Activated CD8-positive, alpha-beta memory T cell treated with anti-CD3 and anti-CD28 coated beads for 4 hours (primary cell): Measurements from ENCODE around the gene SORCS3.

Experiments
- DNase-seq, 2 donors: peaks; one replicate each; pipeline ENCODE4 v3.0.0-alpha.2; 2020; ENCODE audit warnings: low read depth in 2 of 2

SORCS3 gene

DNA sequence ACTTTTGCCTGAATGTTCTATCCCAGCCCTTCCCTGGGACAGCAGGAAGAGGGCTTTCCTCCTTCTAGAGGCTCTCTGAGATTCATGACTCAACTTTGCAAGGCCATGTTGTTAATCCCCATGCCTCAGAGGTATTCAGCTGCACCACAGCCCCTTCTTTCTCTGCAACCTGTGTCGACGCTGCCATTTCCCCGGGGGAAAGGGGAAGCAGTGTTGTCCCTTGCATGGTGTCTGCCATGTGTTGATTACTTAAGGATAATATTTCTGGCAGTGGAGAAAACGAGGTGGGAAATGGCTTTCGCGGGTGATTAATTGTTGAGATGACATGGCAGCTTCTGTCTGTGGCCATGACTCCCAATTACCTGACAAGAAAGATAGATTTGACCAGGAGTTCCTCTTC, 133.1 kb downstream of the SORCS3 start:
- no peak for DNase-seq

DNA sequence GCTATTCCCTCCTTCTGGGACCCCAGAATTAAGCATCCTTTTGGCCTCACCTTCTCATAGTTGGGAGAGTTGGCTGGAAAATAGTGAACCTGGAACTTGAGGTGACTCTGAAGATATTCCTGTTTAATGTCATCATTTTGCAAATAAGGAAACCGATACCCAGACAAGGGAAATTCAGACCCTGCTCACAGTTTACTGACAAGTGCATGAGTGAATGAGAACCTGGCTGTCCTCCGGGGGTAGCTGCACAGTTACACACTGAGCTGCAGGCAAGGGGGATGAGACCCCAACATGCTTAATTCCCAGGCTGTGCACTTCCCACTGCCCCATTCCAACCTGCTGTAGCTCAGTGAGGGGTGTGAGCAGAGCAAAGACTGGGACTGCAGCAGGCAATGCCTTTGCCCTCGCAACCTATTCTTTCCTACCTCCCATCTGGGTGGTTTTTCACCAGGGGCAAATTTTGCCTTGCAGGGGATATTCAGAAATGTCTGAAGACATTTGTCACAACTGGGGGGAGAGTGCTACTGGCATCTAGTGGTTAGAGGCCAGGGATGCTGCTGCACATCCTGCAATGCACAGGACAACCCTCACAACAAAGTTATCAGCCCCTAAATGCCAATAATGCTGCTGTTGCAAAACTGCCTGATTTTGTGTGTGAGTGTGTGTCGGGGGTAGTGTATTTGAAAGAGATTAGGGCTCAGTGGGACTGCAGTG, 136.2 kb downstream of the SORCS3 start:
- DNase-seq, result no peak

DNA sequence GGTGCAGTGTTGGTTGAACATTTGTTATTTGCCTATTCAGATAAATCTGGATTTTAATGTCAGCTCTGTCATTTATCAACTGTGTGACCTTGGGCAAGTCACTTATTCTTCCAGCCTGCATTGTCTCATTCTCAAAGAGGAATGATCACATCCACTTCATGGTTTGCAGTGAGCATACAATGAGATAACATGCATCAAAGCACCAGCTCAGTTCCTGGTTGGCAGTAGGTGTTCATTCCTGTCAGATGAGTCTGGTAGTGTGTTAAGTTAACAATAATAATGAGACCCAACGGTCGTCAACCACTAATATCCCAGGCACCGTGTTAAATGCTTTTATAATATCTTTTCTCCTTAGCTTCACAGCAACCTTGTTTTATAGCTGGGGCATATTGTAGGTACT, 137.3 kb downstream of the SORCS3 start:
- DNase-seq, result no peak

DNA sequence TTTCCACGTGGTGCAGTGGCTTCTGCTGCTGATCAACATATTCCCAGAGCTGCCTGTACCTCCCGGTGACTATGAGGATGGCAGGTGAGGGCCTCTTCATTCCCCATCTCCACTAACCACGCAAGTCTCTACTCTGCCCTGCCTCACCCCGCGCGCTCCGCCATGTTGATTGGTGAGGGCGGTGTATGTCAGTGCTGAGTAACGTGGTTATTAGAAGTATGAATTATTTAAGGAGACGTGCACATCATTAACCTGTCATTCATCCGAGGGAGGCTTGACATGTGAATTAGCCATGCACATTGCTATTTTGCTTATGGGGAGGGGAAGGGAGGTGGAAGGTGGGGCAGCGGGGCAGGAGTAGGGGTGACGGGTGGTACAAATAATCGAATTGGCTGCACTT, 138.6 kb downstream of the SORCS3 start:
- no peak for DNase-seq

DNA sequence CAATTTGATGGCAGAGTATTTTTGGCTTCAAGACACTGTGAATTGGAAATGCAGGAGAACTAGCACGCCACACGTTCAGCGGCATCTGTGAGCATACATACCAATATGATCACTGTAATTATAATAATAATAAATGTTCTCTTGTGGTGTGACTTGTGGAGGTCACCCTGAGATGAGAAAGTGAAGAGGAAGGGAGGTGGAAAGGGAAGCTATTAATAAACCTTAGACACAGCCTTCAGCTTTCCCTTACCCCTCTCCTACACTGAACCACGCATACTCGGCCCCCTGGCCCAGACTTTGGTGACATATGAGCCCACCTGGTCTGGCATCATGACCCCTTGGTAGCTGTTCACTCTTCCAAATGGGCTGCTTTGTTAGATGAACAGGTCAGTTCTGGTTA, 139.1 kb downstream of the SORCS3 start:
- no peak for DNase-seq

DNA sequence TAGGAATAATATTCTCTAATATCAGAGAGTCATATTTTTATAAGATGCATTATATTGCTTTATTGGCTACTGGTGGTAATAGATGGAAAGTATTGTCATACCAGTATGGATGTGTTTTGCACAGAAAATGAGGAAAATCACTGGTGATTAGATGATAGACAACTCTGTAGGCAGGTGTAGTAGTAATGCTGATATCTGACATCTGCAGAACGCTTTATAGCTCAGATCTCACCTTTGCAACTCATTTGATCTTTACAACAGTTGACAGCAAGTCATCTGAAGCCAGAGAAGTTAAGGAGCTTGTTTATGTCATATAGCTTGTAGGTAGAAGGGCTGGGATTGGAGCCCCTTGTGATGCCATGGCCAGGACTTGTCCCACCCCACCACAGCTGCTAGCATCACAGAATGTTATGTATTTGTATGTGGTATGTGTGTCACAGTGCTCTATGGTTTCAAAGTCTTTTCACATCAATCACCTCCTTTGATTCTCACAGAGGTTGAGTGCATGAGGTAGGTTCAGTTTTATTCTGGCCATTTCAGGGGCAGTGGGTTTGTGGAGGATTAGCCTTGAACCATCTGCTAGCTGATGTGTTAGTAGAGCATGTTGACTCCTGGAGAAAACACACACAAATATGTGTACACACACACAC, 140.0 kb downstream of the SORCS3 start:
- DNase-seq, result no peak

DNA sequence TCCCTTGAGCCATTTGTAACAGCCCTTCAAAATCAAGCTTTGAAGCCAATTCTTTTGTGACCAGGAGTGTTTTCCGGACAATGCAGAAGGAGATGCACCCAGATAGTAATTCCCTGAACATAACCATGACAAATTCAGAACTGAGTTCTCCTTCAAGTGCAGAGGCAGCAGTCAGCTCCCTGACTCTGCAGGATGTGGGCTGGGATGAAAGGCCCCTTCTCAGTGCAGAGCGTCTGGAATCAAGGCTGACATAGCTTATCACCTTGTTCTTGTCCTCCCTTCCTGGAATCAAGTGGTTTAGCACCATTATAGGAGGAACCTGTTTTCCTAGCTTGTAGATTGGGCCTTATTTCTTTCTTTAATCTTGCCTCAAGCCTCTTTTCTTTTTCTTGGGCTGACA, 143.4 kb downstream of the SORCS3 start:
- DNase-seq, result no peak

DNA sequence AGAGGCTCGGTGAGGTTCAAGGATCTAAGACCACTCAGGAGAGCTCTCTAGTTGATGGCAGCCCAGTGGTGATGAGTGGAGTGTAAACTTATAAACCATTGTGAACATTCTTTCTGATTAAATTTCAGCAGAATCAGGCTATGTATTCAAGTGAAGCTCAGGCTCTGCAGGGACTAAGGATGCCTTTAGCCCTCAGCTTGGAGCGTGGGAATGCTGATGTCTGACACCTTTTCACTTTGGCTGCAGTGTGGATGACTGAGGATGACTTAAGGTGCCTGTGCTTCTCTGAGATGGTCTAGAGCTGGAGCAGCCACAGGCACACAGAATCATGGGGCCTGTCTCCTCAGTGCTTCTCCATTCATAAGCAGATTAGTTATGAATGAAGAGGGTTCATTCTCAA, 150.4 kb downstream of the SORCS3 start:
- DNase-seq, result no peak

DNA sequence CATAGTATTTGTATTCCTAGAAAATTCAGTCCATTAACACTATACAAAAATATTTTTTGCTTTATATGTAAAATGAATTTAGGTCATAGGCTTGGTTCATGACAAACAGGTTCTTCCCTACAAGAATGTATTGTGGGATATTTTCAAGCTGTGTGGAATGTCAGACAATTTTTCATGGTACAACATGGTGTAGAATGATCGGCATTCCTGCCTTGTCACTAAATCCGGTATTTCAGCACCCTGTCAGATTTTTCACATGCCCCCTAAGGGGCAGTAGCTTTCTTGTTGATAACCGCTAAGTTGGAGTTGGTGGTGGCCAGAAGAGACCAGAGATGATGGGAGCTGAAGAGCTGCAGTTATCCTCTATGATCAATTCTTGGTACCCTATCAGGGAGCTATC, 154.3 kb downstream of the SORCS3 start:
- DNase-seq, result no peak

DNA sequence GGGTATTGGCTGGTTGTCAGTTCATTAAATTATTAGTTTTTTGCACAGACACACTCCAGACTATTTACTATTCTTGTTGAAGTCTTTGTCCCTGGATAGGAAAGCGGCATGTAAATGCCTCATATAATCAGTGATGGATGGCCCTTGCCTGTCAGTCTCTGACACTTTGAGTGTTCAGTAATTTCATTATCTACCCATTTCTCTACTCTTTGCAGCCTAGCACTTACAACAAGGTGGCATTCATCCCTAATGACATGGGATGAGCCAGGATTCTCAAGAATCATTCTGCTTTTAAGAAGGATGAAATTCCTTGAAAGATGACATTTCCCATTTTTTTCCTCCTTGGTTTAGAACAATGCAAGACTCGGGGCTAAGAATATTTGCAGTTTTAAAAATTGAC, 155.7 kb downstream of the SORCS3 start:
- no peak for DNase-seq

DNA sequence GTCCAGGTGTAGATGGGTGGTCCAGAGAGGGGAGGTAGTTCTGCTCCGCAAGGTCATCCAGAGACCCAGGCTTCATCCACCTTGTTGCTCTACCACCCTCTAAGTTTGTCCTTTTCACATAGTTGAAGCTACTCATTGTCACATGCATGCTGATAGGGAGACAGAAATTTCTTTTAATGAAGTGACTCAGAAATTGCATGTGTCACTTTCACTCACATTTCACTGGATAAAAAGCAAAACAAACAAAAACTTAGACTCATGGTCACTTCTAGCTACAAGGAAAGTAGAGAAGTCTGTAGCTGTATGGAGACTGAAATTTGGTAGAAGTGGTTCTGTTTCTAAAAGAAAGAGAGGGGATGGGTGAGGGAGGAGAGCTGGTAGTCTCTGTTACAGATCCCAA, 161.9 kb downstream of the SORCS3 start:
- no peak for DNase-seq

DNA sequence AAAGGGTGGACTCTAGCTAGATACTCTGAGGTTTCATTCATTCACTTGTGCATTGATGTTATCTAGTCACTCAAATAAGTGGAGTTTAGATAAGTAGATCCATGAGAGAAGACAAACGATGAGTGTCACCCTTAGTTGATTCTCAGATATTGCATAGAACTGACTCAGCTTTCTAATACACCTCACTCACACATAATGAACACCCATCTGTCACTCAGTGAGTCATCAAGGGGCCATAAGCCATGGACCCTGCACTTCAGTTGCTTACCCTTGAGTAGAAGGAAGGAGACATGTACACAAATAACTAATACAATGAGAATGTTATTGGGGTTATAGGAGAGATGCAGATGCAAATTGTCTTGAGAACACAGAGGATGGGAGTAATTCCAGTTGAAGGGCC, 163.8 kb downstream of the SORCS3 start:
- DNase-seq, result no peak

DNA sequence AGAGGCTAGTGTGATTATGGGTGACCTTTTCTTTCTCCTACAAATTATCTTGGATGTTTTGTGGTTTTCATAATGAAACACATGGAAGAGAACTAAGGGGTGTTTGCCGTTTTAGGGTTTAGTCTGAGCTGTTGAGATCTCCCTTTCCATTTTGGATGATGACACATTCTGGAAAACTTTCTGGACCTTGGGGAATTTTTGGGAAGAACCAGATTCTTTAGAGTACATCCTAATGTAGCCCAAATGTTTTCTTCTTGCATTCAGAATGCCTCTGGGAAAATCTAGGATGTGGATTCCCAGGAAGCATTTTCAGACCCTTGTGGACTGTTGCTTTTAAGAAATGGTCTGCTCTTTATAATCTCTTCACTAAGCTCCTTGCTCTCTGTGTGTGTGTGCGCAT, 165.7 kb downstream of the SORCS3 start:
- no peak for DNase-seq

DNA sequence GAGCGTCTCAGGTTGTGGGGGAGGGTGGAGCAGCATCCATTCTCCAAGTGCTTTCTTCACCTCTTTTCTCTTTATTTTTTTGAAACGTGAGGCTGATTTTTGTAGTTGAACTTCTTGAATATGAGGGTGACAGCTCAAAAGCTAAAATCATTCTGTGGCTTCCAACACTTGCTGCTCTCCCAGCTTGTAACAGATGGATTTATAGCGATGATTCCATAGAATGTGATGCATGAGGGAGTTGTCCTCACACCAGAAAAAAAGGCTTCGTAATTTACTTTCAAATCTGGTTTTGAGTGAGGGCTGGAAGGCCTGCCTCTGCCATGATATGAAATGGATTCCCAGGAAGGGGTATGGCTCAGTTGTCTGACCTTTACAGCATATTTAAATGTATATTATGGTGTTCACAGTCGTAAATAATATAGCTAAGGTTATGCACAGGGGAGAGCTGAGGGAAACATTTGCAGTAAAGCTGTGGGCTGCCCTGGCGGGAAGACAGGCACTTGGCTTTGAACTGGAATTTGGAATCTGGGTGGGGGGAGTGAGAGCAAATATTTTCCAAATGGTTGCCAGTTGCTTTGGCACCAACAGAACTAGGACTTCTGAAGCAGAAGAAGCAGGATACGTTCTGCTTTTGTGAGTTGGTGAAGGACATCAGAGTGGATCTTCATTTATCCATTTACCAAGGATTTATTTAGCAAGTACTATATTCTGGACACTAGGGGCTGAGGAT, 166.7 kb downstream of the SORCS3 start:
- no peak for DNase-seq

DNA sequence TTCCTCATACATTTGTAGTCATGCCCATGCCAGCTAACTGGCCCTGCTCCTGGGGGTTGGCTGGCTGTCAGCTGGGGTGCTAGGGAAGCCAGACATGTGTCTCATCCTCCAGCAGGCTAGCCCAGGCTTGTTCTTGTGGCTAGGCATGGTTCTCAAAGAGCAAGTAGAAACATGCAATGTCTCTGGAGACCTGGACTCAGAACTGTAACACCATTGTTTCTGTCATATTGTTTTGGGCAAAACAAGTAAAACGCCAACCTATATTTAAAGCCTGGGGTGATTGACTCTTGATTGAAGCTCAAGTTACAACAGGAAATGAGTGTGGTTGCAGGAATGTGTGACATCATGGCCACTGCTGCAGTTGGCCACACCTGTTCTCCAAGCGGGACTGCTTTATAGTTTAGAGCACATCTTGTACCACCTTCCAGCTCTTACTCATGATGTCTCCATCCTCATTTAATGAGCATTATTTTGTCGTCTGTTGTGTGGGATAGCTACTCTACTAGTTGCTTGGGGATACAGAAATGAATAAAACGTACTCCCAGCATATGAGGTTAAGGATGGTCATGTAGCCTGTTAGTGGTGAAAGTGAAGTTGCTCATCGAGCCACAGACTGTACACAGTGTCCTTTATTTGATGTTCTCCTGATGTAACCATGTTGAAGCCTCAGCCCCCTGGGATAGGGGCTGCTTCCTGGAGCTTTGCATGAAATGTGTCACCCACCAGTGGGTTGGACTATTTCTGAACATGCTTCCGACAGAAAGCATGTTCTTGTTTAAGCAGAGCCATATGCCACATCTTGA, 168.4 kb downstream of the SORCS3 start:
- DNase-seq, result no peak

DNA sequence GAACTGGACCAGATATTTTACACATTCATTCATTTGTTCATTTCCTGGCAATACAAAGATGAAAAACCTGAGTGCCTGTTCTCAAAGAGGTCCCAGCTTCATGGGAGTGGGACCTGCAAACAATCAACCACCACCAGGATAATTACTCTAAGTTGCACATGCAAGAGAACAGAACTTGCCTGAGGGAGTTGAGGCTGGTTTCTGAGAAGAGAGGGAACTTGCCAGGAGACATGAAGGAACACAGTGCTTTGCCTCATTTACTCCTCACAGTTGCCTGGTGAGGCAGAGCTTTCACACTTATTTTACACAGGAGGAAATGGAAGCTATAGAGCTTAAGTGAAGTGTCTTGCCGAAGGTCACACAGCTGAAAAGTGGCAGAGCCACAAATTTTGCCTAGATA, 170.1 kb downstream of the SORCS3 start:
- DNase-seq, result no peak

DNA sequence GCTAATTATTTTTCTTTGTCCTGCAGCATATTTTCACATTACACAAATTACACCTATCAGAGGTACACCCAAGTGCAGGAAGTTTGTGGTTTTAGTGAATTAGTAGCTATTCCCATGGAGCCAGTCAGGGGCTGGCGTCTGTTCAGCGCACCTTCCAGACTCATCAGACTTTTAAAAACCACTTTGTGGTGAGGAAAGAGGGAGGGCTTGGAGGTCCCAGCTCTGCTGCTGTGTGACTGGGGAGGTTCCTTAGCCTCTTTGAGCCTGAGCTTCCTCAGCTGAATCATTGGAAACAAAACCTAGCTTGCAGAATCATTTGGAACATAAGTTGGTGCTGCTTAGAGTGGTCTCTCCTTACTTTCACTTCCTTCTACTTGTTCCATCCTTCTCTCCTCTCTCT, 175.4 kb downstream of the SORCS3 start:
- DNase-seq, result no peak

DNA sequence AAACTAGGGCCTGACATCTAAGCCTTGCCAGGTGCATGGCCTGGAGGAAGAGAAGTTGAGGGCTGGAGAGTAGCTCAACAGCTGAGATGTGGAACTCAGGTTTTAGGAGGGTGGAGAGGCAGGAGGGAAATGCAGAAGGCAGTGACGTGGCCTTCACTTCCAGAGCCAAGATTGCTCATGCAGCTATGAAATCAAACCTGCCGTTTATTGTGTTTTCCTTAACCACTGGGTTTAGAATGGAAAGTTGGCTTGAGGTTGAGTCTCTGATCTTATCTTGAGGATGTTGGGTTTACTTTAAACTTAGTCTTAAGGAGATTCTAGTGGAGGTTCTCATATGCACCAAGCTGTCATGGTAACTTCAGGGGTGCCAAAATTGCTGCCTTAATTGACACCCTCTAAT, 178.6 kb downstream of the SORCS3 start:
- no peak for DNase-seq

DNA sequence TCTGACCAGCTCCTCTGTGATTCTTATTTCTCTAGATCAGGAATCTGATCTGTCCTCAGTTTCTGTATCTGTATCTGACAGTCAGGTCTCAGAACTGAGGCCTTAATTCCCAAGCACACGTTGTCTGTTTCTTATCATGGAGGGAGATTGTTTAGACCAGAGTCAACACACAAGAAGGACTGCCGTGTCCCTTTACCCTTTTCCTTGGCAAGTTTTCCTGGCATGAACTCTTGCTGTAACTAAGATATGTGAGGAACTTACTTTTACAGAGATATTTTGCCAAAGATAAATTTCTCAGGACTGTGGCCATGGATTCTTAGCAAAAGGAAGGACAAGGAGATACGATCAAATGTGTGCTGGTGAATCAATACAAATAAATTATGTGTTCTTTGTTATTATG, 181.0 kb downstream of the SORCS3 start:
- no peak for DNase-seq

DNA sequence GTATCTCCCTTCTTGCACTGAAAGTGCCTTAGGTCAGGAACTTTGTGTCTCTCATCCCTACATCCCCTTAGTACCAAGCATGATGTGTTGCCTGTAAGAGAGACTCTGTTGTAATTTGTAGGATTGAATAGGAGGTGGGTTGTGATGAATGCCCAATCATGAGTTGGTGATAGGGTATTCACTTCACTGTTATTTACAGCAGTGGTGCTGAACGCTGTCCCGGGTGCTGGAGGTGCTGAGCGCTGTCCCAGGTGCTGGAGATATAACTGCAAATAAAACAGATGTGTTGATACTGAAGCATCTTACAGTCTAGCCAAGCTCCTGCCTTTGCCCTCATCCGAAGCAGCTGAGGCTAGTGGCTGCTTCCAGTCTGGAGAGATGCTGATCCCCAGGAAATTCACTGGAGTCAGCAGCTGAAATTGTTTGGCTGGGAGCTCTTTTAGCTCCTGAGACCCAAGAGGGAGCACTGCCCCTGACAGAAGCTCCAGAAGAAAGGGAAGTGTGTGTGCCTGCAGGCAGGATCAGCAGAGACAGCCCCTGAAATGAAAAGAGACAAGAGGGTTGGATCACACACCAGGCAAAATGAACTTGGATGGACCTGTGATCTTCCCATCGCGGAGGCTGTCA, 183.4 kb downstream of the SORCS3 start:
- DNase-seq, result no peak

DNA sequence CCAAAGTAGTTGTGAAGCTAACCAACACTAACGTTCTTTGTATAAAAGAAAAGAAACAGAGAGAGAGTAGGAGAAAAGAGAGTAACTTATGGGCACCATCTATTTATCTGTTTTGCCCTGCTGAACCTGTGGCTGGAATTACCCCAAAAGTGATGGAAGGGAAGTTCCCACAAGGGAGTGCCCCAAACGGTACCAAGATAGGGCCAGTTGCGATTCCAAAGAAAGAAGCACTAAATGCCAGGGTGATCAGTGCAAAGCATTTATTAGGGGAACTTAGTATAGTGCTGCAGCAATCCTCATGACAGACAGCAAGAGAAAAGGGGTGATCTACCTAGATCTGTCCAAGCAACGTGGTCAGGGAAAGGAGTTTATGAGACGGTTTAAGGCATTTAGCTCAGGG, 190.2 kb downstream of the SORCS3 start:
- DNase-seq, result no peak

DNA sequence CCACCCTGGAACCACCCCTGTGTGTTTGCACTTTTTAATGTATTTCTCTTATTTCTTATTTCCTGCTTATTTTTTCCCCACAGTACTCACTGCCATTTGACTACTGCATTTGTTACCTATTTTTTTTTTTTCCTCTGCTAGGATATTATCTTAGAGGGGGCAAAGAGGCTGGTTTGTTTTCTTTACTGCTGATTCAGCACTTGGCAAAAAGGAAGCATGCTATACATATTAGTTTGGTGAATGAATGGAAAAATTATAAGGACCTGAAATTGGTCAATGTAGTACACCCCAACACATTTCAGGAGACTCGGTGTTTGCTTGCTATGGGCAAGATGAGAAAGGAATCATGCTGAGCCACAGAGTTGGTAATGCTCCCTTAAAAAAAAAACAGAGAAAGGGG, 193.5 kb downstream of the SORCS3 start:
- DNase-seq, result no peak
